H9 (cell line): ENCODE measurements around the gene TRIM37. TPM values are rescaled to one million over a fixed set of nuclear protein-coding genes. Genes with fewer than 3 reads are reported as not detected.

Experiments
- DNase-seq: peaks from one replicate; pipeline ENCODE4 v3.0.0-alpha.2; 2017
- H2AFZ ChIP-seq: one replicate; pipeline ENCODE4 v1.6.1; 2013; ENCODE audit warnings: mild to moderate bottlenecking, low read length, control low read depth, moderate library complexity
- H2AK5ac ChIP-seq: 2 replicates; pipeline ENCODE4 v1.6.1; 2013; ENCODE audit warnings: low read length, control low read depth, mixed read lengths; ENCODE audit not compliant: insufficient read length
- H2BK120ac ChIP-seq: one replicate; pipeline ENCODE4 v1.6.1; 2013; ENCODE audit warnings: low read depth, mild to moderate bottlenecking, low read length, control low read depth, inconsistent platforms; ENCODE audit not compliant: poor library complexity, severe bottlenecking
- H2BK12ac ChIP-seq: 2 replicates; pipeline ENCODE4 v1.6.1; 2013; ENCODE audit warnings: low read length, control low read depth, mixed read lengths, low read depth; ENCODE audit not compliant: insufficient read length
- H2BK15ac ChIP-seq: 2 replicates; pipeline ENCODE4 v1.6.1; 2013; ENCODE audit warnings: low read depth, low read length, control low read depth
- H2BK20ac ChIP-seq: one replicate; pipeline ENCODE4 v1.6.1; 2013; ENCODE audit warnings: low read depth, mild to moderate bottlenecking, low read length, control low read depth, inconsistent platforms; ENCODE audit not compliant: poor library complexity, severe bottlenecking
- H2BK5ac ChIP-seq: 2 replicates; pipeline ENCODE4 v1.6.1; 2013; ENCODE audit warnings: low read length, control low read depth, mixed read lengths; ENCODE audit not compliant: insufficient read length
- H3K14ac ChIP-seq: 2 replicates; pipeline ENCODE4 v1.6.1; 2013; ENCODE audit warnings: low read length, control low read depth; ENCODE audit not compliant: insufficient read depth
- H3K18ac ChIP-seq: 2 replicates; pipeline ENCODE4 v1.6.1; 2013; ENCODE audit warnings: low read depth, mild to moderate bottlenecking, mixed read lengths, low read length, control low read depth; ENCODE audit not compliant: insufficient read length
- H3K23ac ChIP-seq: 2 replicates; pipeline ENCODE4 v1.6.1; 2013; ENCODE audit warnings: low read length, control low read depth, mixed read lengths, low read depth; ENCODE audit not compliant: insufficient read length
- H3K23me2 ChIP-seq: 2 replicates; pipeline ENCODE4 v1.6.1; 2013; ENCODE audit warnings: low read depth, mild to moderate bottlenecking, mixed read lengths, low read length, control low read depth; ENCODE audit not compliant: insufficient read length, poor library complexity, severe bottlenecking
- H3K27ac ChIP-seq: 2 replicates; pipeline ENCODE4 v1.5.1; 2013; ENCODE audit warnings: low read length, control low read depth, mixed read lengths, low read depth; ENCODE audit not compliant: insufficient read length
- H3K27me3 ChIP-seq: 2 replicates; pipeline ENCODE4 v1.6.1; 2013; ENCODE audit warnings: low read length, control low read depth, inconsistent platforms; ENCODE audit not compliant: insufficient read depth
- H3K4ac ChIP-seq: 2 replicates; pipeline ENCODE4 v1.6.1; 2013; ENCODE audit warnings: low read depth, mild to moderate bottlenecking, control low read depth, inconsistent platforms, low read length, moderate library complexity
- H3K4me1 ChIP-seq: 2 replicates; pipeline ENCODE4 v1.6.1; 2013; ENCODE audit warnings: low read length, control low read depth, inconsistent platforms; ENCODE audit not compliant: insufficient read depth
- H3K4me2 ChIP-seq: 2 replicates; pipeline ENCODE4 v1.6.1; 2013; ENCODE audit warnings: low read length, control low read depth, mixed read lengths; ENCODE audit not compliant: insufficient read length, insufficient read depth
- H3K56ac ChIP-seq: 2 replicates; pipeline ENCODE4 v1.6.1; 2013; ENCODE audit warnings: low read depth, mild to moderate bottlenecking, mixed read lengths, low read length, control low read depth; ENCODE audit not compliant: insufficient read length
- H3K79me1 ChIP-seq: 2 replicates; pipeline ENCODE4 v1.6.1; 2013; ENCODE audit warnings: low read depth, mild to moderate bottlenecking, moderate library complexity, low read length, control low read depth, inconsistent platforms; ENCODE audit not compliant: insufficient read depth, poor library complexity, severe bottlenecking
- H3K79me2 ChIP-seq: 2 replicates; pipeline ENCODE4 v1.6.1; 2013; ENCODE audit warnings: low read length, control low read depth, inconsistent platforms; ENCODE audit not compliant: insufficient read depth
- H3K9ac ChIP-seq: 2 replicates; pipeline ENCODE4 v1.6.1; 2013; ENCODE audit warnings: low read length, control low read depth, mixed read lengths; ENCODE audit not compliant: insufficient read length; ENCODE audit errors: extremely low read depth
- H3K9me3 ChIP-seq: one replicate; pipeline ENCODE4 v1.6.1; 2013; ENCODE audit warnings: low read depth, low read length, inconsistent platforms; ENCODE audit not compliant: control insufficient read depth
- H3T11ph ChIP-seq: one replicate; pipeline ENCODE4 v1.6.1; 2013; ENCODE audit warnings: mild to moderate bottlenecking, low read length, control low read depth, inconsistent platforms
- H4K20me1 ChIP-seq: one replicate; pipeline ENCODE4 v1.6.1; 2013; ENCODE audit not compliant: control insufficient read depth, insufficient read length, insufficient read depth
- H4K5ac ChIP-seq: 2 replicates; pipeline ENCODE4 v1.6.1; 2013; ENCODE audit warnings: low read depth, mild to moderate bottlenecking, mixed read lengths, low read length, control low read depth; ENCODE audit not compliant: insufficient read length
- H4K8ac ChIP-seq: replicated peaks from 2 replicates; pipeline ENCODE4 v1.6.1; 2013; ENCODE audit warnings: low read length, control low read depth, mixed read lengths, low read depth; ENCODE audit not compliant: insufficient read length
- H4K91ac ChIP-seq: 2 replicates; pipeline ENCODE4 v1.6.1; 2013; ENCODE audit warnings: low read depth, mild to moderate bottlenecking, moderate library complexity, mixed read lengths, low read length, control low read depth; ENCODE audit not compliant: insufficient read length
- H3K27ac Mint-ChIP-seq, 3 experiments: 2 replicates in 2 of 3; 3 replicates in 1 of 3; pipeline ENCODE4 v1.8.0; 2020 to 2021; ENCODE audit warnings: mixed read lengths in 3 of 3, mild to moderate bottlenecking in 1 of 3, moderate library complexity in 1 of 3
- H3K27me3 Mint-ChIP-seq: 2 replicates; pipeline ENCODE4 v1.8.0; 2021; ENCODE audit warnings: low read depth, mild to moderate bottlenecking, moderate library complexity, mixed read lengths
- H3K36me3 Mint-ChIP-seq, 3 experiments: 2 replicates in 2 of 3; 3 replicates in 1 of 3; pipeline ENCODE4 v1.8.0; 2020 to 2021; ENCODE audit warnings: low read depth in 3 of 3, mixed read lengths in 3 of 3; ENCODE audit not compliant: insufficient read depth in 1 of 3
- H3K4me1 Mint-ChIP-seq, 2 experiments: 2 replicates each; pipeline ENCODE4 v1.8.0; 2020; ENCODE audit warnings: mixed read lengths in 2 of 2
- H3K4me3 Mint-ChIP-seq, 2 experiments: 2 replicates in 1 of 2; 3 replicates in 1 of 2; pipeline ENCODE4 v1.8.0; 2020 to 2021; ENCODE audit warnings: mild to moderate bottlenecking in 2 of 2, mixed read lengths in 2 of 2, moderate library complexity in 1 of 2
- H3K9me3 Mint-ChIP-seq, 2 experiments: 2 replicates in 1 of 2; 3 replicates in 1 of 2; pipeline ENCODE4 v1.8.0; 2020; ENCODE audit warnings: mild to moderate bottlenecking in 2 of 2, mixed read lengths in 2 of 2, moderate library complexity in 1 of 2
- WGBS: extraction: QIAGEN DNeasy Blood & Tissue Kit; methylation state at CpG from one replicate; pipeline ENCODE4 v1.1.7; 2013; ENCODE audit warnings: missing lambda C conversion rate, low lambda C conversion rate, mixed read lengths; ENCODE audit not compliant: insufficient read length; ENCODE audit errors: extremely low coverage; 5-methylcytosine and 5-hydroxymethylcytosine counted together
- total RNA-seq: library from RNA; stranded (reverse); gene quantifications from 2 replicates; pipeline ENCODE4 v1.2.1, GENCODE V29; 2021
- TF ChIP-seq, protein P1 (sequence below): fragments of 200-600 bp; sonication (generic); conservative IDR thresholded peaks from 3 replicates; pipeline ENCODE4 v1.8.0; 2021; ENCODE audit warnings: antibody characterized with exemption, mild to moderate bottlenecking

TRIM37 gene
- total RNA-seq, 1 experiment from 2014 or later: 52.1 TPM

DNA sequence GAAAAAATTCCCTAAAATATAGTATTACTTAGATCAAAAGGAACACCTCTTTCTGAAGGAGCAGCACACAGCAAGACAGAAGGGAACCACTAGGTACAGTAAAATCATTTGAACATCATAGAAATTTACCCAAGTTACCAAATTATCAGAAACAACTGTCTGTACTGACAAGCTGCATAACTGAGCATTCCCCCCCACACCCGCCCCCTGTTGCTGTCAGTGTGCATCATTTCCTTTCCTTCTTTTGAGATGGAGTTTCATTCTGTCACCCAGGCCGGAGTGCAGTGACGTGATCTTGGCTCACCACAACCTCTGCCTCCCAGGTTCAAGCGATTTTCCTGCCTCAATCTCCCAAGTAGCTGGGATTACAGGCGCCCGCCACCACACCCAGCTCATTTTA is 120.7 kb downstream of the TRIM37 start:
- H4K8ac ChIP-seq: no peak overlapping the region
- Mint-ChIP-seq H3K27ac (no peak overlapping the region), H3K9me3 (peaks cover 0 to 4% of the 10 kb centered on the region in 2 experiments; a peak in 1 of 5 replicates), H3K36me3 (peaks cover 0 to 4% (median 3%) of the 10 kb centered on the region in 3 experiments; a peak in 3 of 7 replicates), H3K27me3 (no peaks in the 10 kb centered on the region), H3K4me1 (peaks cover 25 to 26% of the 10 kb centered on the region in 2 experiments), H3K4me3 (no peak overlapping the region)
- no peak overlapping the region for H3K23ac ChIP-seq
- WGBS: no CpG with 5 or more reads among the region's 6 CpGs
- H3K79me2 ChIP-seq: no peaks in the 10 kb centered on the region
- no peak overlapping the region for H2AFZ ChIP-seq
- no peak overlapping the region for H3T11ph ChIP-seq
- H3K23me2 ChIP-seq: no peaks in the 10 kb centered on the region
- no peak overlapping the region for H3K9ac ChIP-seq
- no peak overlapping the region for H3K27ac ChIP-seq
- no peaks in the 10 kb centered on the region for H3K9me3 ChIP-seq
- H3K4me1 ChIP-seq: 0 out of 2 replicates have a peak, but pooled peaks cover 2% of the 10 kb centered on the region
- no peaks in the 10 kb centered on the region for H4K20me1 ChIP-seq
- TF ChIP-seq, protein P1, sequence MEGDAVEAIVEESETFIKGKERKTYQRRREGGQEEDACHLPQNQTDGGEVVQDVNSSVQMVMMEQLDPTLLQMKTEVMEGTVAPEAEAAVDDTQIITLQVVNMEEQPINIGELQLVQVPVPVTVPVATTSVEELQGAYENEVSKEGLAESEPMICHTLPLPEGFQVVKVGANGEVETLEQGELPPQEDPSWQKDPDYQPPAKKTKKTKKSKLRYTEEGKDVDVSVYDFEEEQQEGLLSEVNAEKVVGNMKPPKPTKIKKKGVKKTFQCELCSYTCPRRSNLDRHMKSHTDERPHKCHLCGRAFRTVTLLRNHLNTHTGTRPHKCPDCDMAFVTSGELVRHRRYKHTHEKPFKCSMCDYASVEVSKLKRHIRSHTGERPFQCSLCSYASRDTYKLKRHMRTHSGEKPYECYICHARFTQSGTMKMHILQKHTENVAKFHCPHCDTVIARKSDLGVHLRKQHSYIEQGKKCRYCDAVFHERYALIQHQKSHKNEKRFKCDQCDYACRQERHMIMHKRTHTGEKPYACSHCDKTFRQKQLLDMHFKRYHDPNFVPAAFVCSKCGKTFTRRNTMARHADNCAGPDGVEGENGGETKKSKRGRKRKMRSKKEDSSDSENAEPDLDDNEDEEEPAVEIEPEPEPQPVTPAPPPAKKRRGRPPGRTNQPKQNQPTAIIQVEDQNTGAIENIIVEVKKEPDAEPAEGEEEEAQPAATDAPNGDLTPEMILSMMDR: no peak
- no peak overlapping the region for H2AK5ac ChIP-seq
- DNase-seq: no peak
- no peak overlapping the region for H2BK5ac ChIP-seq
- no peak overlapping the region for H3K4me2 ChIP-seq
- no peak overlapping the region for H3K56ac ChIP-seq
- H2BK120ac ChIP-seq: no peak overlapping the region
- H2BK20ac ChIP-seq: no peak overlapping the region
- no peaks in the 10 kb centered on the region for H3K27me3 ChIP-seq
- no peak overlapping the region for H4K5ac ChIP-seq
- no peak overlapping the region for H2BK15ac ChIP-seq
- H3K18ac ChIP-seq: no peak overlapping the region
- H2BK12ac ChIP-seq: no peak overlapping the region
- H3K14ac ChIP-seq: no peak overlapping the region
- no peaks in the 10 kb centered on the region for H3K79me1 ChIP-seq
- no peak overlapping the region for H3K4ac ChIP-seq
- no peak overlapping the region for H4K91ac ChIP-seq
